Activated CD8-positive, alpha-beta memory T cell treated with anti-CD3 and anti-CD28 coated beads, Interleukin-2, amount 50 U/mL, for 1 hour (primary cell): ENCODE measurements around the gene FAAP20.
"Not testable (repeated sequence)": the region's sequence is repeated elsewhere in the genome, so short reads cannot be mapped to it uniquely, and the experiment has no call there.

Source experiments
- DNase-seq: peaks from one replicate; pipeline ENCODE4 v3.0.0-alpha.2; 2020; ENCODE audit errors: extremely low read depth

Gene FAAP20

DNA sequence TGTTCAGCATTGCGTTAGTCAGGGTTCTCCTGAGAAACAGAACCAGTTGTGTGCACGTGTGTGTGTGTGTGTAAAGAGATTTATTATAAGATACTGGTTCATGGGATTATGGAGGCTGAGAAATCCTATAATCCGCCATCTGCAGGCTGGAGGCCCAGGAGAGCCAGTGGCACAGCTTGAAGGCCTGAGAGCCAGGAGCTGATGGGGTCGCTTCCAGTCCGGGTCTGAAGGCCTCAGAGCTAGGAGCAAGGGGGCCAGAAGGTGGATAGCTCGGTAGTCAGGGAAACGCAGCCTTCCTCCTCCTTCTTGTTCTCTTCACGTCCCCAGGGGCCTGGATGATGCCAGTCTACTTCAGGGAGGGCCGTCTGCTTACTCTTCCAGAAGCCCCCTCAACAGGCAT, 37.7 kb downstream of the FAAP20 start:
- DNase-seq: no peak

DNA sequence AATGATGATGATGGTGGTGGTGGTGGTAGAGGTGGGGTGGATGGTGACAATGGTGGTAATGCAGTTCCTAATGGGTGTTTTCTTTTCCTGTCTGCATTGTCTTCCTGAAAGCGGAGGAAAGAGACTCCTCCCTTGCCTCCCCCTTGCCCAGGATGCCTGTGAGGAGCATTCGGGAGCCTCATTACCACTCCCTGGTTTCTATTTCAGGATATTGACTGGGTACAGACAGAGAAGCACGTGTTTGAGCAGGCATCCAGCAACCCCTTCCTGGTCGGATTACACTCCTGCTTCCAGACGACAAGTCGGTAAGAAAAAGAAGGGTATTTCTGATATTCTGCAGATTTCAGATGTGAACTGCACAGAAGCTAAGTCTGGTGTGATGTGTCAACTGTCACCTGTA, 38.8 kb downstream of the FAAP20 start:
- DNase-seq: no peak

DNA sequence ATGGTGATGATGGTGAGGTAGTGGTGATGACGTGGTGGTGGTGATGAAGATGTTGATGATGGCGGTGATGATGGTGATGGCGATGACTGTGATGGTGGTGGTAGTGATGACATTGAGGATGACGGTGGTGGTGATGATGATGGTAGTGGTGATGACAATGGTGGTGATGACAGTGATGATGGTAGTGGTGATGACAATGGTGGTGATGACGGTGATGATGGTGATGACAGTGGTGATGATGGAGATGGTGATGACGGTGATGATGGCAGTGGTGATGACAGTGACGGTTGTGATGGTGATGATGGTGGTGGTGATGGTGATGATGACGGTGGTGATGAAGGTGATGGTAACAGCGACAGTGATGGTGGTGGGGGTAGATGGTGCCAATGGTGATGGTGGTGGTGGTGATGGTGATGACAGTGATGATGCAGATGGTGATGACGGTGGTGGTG, 39.4 kb downstream of the FAAP20 start:
- DNase-seq: no peak

- no peak for DNase-seq
Observed at GRCh38 chr1:2154022-2154421, 40.5 kb downstream of the FAAP20 start.

DNA sequence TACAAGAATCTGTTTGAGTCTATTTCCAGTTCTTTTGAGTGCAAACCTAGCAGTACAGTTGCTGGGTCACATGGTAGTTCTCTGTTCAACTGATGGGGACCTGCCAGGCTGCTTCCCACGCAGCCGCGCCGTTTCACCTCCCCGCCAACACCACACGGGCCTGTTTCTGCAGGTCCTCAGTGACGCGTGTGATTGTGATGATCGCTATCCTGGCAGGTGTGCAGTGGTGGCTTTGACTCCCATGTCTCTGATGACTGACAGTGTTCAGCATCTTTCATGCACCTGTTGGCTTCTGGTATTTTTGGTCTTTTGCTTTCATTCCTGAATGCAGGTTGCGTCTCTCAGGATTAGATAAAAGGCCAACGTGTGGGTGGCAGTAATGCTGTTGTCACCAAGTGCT, 41.6 kb downstream of the FAAP20 start:
- DNase-seq: no peak

DNA sequence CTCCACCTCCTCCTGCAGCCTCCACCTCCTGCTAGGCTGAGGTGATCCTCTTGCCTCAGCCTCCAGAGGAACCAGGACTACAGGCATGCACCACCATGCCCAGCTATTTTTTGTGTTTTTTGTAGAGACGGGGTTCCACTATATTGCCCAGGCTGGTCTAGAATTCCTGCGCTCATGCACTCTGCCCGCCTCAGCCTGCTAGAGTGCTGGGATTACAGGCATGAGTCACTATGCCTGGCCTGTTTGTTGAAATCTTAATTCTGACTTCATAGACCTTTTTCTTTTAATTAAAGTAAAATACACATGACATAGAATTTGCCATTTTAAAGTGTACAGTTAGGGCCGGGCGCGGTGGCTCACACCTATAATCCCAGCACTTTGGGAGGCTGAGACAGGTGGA, 42.7 kb downstream of the FAAP20 start:
- DNase-seq: no peak

DNA sequence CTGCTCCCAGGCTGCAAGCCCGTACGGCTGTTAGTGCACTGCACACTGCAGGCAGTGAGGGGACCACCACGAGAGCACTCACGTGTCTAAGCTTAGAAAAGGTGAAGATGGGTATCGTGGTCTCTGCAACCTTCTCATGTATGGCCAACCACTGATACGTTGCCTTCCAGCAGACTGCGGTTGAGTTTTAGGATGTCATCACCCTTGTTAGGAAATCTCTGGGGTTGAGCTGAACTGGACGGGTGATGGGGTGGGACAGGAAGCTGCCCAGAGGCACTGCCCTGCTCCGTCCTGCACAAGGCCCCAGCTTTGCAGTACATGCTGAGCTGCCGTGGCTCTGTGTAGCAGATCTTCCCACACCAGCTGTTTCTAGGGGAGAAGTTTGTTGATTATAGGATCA, 43.3 kb downstream of the FAAP20 start:
- DNase-seq: no peak

DNA sequence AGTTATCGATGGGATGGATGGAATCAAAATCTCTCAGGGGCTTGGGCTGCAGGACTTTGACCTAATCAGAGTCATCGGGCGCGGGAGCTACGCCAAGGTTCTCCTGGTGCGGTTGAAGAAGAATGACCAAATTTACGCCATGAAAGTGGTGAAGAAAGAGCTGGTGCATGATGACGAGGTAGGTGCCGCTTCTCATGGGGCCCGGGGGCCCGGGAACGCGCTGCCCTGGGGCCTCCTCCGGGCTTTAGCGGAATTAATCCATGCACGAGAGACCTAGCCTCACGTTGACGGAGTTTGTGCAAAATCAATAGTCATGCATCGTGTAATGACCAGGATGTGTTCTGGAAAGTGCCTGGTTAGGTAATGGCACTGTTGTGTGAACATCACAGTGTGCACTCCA, 43.8 kb downstream of the FAAP20 start:
- DNase-seq: no peak

GRCh38 chr1:2148691-2149090, 45.9 kb downstream of the FAAP20 start:
- peak; percentile 45 for DNase-seq

GRCh38 chr1:2147869-2148268, 46.7 kb downstream of the FAAP20 start:
- not testable (repeated sequence) for DNase-seq

DNA sequence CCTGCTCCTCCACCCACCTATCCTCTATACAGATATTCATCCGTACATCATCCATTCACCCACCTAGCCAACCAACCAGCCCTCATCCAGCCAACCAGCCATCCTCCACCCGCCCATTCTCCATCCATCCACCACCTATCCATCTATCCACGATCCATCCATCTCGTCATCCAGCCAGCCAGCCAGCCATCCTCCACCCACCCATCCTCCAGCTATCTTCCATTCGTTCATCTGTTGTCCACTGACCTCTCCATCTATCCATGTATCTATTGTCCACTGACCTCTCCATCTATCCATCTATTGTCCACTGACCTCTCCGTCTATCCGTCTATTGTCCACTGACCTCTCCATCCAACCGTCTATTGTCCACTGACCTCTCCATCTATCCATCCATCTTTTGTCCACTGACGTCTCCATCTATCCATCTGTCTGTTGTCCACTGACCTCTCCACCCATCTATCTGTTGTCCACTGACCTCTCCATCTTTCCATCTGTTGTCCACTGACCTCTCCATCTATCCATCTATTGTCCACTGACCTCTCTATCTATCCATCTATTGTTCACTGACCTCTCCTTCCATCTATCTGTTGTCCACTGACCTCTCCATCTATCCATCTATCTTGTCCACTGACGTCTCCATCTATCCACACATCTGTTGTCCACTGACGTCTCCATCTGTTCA, 47.6 kb downstream of the FAAP20 start:
- DNase-seq: no peak

- no peak for DNase-seq
Observed at GRCh38 chr1:2145946-2146835, 48.4 kb downstream of the FAAP20 start.

- DNase-seq: no peak
Observed at GRCh38 chr1:2144501-2145090, 50.0 kb downstream of the FAAP20 start.

DNA sequence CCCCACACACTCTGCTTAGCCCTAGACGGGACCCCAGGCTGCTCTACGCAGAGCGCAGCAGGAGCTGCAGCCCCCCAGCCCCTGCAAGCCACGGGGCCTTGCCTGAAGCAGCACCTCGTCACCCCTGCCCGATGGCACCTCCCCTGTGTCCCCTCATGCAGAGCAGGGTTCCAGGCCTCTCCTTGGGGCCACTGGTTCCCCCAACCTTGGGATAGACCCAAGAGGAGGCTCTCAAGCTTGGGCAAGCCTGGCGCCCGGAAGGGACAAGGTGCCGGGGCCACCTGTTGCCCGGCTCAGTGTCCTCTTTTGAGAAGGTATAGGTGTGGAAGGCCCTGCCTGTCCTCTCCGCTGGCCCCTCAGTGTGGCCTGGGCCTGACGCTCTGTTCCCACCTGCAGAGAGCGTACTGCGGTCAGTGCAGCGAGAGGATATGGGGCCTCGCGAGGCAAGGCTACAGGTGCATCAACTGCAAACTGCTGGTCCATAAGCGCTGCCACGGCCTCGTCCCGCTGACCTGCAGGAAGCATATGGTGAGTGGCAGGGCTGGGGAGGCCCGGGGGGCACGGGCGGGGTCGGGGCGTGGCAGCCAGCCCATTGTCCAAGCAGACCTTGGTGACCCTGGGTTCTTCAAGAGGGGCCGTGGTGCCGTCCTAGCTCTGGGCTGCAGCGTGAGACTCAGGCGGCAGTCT, 50.6 kb downstream of the FAAP20 start:
- DNase-seq: no peak

DNA sequence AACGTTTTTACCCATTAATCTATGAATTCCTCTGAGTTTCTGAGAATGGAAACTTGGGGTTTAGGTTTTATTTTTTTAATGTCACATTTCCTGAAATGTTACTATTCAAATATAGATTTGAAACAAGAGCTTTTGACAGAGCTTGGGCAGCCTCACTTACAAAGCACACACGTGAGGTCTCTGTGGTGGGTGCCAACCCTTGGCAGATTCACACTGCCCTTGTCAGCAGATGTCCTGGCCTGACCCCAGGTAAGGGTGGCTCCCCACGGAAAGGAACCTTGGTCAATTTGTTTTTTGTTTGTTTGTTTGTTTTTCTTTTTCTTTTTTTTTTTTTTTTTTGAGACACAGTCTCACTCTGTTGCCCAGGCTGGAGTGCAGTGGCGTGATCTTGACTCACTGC, 53.5 kb downstream of the FAAP20 start:
- DNase-seq: no peak
